Activated gamma-delta T cell treated with Interleukin-2 at 50 U/mL for 16 hours (primary cell): Measurements from ENCODE around the gene ZNF750.

Source experiments
- DNase-seq: peaks from one replicate; pipeline ENCODE4 v3.0.0-alpha.2; 2020

The ZNF750 gene

DNA sequence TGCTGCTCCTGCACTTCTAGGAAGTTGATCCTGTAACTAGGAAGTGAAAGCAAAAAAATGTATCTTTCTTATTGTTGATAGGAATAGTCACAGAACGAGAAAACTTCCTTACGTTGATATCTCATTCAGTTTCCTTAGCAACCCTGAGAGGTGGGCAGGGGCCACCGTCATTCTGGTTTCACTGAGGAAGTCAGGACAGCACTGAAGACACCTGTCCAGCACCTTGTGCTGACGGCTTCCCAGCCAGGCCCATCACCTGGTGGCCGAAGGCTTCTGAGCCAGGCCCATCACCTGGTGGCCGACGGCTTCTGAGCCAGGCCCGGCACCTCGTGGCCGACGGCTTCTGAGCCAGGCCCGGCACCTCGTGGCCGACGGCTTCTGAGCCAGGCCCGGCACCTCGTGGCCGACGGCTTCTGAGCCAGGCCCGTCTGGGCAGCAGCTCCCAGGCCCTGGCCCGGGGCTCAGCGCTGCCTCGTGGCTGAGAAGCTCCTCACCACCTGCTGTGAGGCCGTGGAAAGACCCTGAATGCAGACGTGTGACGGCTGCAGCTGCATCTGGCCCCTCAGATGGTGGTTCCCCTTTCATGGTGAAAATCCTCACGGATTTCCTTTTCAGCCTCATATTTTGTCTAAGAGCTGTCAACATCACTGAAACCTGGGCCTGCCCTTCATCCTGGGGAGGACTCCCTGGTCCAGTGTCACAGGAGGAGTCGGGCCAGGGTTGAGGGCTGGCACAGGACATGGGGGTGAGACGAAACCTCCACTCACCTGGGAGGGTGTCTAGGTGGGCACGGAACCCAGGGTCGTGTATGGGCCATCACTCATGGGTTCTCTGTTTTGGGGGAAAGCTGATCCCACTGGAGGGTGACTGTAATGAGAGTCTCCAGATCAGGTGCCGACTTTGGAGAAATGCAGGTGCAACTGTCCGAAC, 33.0 kb upstream of the ZNF750 start:
- no peak for DNase-seq

DNA sequence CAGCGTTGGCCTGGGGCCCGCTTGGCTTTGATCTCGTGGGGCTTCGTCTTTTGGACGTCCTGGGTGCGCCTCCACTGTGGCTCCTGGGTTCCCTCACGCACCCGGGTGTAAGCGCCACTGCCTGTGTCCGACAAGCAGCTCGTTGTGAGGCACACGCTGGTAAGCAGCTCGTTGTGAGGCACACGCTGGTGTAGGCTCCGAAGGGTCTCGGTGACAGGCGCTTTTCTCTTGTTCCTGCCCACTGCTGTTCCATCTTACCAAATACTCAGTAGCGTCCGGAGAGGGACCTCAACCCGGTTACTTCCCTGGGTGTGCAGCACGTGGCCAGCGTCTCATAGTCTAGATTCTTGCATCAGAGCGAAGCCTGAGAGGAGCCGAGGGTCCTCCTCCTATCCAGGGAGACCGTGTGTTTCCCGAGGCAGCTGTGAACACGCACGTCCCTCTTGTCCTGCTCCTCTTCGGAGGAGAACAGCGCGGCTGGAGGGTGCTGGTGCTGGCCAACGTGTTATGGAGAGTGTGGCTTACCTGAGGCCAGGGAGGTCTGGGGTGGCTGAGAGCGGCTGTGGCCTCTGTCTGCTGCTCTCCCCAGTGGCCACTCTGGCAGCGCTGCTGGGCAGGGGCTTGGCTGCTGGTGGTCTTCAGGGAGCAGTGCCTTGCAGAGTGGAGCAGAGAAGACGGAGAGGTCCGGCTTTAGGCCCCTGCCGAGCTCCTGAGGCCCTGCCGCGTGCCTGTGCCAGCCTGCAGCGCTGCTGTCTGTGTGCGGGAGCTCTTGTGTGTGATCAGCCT, 32.1 kb upstream of the ZNF750 start:
- DNase-seq, result no peak

DNA sequence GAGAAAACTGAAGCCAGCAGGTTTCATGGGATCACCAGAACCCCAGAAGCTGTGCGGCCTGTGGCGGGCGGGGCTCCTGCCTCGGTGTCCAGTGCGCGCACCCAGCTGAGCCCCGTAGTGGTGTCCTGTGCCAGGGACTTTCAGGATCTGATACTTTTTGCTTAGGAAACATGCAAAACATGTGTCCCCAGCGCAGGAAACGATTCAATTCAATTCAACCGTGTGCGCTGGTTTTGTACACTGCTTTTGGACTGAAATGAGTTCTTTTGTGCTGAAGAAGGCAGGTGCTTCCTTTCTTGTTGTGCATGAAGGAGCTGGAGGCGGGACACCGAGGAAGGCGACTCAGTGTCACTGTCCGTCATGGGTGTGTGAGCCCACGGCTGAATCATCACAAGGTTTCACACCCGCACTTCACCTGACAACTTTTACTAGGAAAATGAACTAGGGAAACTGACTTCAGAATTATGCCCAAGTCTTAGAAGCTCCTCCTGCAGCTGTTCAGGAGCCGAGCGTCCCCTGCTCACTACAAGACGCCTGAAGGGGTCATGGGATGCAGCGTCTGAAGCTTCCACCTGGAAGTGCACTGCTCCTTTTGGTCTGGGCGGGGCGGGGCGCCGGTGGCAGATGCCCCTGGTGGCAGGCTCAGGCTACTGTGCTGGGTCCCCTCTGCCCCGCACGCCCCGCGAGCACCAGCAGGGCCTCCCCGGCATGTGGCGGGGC, 31.4 kb upstream of the ZNF750 start:
- DNase-seq, result no peak

DNA sequence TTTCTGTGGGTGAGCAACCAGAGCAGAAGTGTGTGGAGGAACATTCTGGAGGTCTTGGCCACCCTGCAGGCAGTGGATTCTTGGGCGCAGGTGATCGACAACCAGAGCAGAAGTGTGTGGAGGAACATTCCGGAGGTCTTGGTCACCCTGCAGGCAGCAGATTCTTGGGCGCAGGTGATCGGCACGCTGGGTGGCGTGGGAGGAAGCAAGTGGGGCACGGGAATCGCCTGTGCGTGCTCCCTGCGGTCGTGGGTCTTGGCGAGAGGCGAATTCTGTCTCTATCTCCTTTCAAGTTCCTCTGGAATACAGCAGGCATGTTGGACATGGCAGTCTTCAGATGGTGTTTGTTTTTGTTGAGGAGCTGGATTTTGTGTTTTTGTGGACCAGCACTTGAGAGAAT, 30.7 kb upstream of the ZNF750 start:
- DNase-seq, result no peak

DNA sequence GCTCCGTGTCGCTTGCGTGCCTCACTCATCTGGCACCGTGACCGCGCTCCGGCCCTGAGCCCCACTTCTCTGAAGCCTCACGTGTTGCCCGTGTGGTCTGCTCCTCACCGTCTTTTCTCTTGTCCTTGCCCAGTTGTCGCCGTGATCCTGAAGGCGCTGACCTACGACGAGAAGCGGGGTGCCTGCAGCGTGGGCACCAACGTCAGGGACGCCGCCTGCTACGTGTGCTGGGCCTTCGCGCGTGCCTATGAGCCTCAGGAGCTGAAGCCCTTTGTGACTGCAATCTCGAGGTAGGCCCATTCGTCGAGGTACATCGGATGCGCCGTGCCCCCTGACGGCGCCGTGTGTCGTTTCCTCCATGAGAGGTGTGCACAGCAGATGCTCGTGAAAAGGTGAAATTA, 30.3 kb upstream of the ZNF750 start:
- no peak for DNase-seq

DNA sequence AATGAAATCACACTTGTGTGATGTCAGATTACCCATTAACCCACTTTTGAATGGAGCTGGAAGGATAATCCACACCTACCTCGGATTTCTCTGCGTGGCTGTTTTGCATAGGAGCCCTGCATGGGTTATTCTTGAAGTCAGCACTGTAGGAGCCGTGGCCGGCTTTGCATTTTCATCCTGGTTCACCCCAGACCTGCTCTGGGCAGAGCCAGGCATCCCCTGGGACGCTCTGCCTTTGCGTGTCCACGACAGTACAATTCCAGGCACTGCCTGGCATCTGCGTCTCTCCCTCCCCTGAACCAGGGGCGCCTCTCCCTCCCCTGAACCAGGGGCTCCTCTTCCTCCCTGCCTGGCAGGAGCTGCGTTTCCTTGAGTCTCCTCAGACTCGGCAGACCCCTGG, 29.7 kb upstream of the ZNF750 start:
- no peak for DNase-seq

DNA sequence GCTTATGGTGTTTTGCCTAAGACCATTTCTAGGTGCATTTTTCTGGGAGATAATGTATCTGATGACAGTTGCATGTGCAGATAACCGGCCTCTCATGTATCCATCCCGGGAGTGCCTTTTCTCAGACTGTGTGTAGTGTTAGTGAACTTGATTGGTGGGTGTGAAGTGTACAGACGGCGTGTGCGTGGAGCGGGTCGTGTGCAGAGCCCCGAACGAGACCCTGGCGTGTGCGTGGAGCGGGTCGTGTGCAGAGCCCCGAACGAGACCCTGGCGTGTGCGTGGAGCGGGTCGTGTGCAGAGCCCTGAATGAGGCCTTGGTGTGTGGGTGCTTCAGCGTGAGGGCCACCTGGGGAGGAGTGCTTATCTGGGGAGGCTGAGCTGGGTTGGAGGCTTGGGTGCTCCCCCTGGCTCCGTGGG, 28.9 kb upstream of the ZNF750 start:
- no peak for DNase-seq

DNA sequence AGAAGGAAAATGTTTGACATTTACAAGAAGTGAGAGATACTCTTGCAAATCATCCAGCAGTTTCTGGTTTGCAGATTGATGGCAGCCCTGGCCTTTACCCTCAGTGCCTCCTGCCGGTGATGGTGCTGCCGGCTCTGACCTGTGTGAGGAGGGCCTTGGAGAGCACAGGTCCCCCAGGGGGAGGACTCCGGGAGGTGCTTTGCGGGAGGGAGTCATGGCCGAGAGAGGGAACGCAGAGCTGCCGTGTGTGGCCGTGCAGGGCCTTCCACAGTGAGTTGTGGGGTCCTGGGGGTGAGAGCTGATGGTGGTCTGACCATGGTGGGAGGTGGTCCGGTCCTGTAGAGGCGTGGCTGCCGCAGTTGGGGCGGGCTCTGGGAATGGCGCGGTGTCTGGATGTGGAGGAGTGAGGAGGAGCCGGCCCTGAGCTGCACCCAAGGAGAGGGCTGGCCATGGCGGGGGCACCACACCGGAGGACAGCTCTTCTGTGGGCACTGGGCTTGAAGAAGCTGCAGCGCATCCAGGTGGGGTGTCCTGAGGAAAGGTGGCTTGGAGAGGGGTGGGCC, 28.0 kb upstream of the ZNF750 start:
- no peak for DNase-seq

DNA sequence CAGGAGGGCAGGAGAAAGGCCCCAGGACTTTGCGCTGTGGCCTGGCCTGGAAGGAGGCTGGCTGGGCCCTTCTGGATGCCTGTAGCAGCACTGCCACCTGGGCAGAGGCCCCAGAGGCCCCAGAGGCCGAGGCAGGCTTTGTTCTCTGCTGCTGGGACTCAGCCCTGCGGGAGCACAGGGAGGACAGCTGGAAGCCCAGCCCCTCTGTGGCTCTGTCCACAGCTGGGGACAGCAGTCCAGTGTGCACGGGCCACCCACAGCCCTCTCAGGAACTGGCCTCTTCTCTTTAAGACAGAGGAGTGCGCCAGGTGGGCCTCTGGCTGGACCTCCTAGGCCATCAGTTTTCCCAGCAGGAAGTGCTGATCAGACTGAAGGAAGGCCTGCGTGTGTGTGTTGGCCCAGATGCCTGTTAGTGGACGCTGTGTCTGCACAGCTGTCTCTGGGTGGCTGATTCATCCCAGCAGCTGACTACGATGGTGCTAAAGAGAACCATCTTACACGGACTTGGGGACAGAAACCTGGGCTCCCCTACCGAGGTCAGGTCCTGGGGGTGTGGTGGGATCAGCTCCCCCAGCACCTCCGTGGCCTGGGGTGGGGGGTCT, 26.9 kb upstream of the ZNF750 start:
- no peak for DNase-seq

DNA sequence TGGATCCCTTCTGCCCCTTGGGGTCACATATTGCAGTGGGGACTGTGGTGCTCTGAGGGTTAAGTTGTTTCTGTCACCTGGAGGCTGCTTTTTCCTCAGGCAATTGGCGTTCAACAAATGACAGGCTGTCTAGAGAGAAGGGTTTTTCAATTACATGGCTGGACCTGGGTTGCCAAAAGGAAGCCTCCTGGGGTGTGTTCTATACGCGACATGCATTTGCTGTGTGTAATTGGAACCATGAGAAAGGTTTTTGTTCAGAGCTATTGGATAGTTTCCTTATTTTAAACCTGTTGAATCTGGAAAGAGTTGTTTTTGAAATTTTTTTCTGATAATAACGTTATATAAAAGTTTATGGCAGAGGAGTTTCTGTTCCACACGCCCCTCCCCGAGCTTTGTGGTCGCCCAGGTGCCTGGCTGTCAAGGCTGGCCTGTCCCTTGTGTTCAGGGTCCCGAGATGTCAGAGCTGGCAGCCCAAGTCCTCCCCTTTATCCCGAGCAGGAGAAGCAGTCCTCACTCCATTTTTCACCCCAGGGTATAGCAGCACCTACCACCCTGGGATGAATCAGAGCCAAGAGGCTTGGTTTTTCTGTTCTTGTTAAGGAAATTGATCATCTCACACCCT, 26.1 kb upstream of the ZNF750 start:
- no peak for DNase-seq

DNA sequence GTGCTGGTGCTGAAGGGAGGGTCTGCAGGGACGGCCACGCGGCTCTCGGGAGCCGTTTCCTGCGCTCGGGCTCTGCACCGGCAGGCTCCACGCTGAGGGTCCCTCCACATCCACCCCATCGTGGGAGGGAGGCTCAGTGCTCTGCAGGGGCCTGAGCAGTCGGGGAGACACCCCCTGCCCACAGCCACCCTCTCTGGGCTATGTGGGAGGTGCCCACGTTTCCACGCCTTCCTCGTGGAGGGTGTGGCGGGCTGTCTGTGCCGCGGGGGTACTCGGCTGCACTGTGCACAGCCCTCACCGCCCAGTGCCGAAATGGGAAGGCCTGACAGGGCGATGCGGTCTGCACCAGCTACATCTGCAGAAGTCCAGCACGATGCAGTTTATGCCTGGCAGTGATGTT, 25.5 kb upstream of the ZNF750 start:
- no peak for DNase-seq

DNA sequence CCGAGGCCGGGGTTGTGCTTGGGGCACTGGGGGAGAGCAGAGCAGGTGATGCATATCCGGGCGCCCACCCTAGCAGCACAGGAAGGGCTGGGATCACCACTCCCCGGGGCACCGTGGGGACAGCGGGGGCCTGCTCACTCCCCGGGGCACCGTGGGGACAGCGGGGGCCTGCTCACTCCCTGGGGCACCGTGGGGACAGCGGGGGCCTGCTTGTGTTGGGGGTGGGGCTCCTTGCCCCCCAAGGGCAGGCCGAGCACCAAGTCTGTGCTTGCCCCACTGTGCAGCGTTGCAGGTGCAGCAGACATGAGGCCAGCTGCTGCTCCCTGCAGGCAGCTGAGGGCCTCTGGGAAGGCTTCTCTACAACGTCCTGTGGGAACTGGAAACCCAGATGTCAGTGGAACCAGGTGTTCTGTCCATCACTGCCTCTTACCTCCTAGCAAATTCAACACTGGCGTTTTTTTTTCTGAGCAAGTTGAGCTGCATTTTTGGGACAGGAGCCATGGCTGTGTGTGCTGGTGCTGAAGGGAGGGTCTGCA, 25.0 kb upstream of the ZNF750 start:
- peak; percentile 29 for DNase-seq

DNA sequence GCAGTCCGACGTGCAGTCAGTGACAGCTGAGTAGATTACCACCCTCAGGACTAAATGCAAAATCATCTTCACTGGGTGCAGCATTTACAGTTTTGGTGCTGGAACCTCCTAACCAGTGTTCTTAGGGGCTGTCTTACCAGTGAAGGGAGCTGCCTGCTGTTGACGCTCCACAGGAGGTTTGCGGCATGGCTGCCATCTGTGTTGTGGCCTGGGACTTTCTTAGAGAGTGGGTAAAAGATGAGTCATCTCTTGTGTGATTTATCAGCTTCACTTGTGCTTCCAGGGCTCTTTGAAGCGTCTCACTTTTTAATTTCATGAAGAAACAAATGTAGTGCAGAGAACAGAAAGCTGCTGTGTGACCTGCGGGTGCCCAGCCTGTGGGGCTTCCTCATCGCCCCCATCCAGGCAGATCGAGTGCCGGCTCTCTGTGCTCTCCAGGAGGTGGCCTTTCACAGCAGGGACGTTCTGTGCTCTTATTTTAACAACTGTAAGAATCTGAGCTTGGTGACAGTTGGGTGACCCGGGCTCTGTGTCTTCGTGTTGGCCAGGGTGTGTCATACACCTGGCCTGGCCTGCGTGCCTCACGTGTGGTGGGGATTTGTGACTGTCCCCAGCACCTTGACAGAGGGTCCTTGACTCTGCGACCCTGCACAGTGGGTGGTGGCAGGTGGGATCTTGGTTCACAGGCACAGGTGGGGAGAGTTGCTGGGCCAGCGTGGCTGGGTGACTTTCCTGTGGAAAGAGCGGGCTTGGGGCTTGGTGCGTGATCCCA, 24.3 kb upstream of the ZNF750 start:
- peak; percentile 86 for DNase-seq

DNA sequence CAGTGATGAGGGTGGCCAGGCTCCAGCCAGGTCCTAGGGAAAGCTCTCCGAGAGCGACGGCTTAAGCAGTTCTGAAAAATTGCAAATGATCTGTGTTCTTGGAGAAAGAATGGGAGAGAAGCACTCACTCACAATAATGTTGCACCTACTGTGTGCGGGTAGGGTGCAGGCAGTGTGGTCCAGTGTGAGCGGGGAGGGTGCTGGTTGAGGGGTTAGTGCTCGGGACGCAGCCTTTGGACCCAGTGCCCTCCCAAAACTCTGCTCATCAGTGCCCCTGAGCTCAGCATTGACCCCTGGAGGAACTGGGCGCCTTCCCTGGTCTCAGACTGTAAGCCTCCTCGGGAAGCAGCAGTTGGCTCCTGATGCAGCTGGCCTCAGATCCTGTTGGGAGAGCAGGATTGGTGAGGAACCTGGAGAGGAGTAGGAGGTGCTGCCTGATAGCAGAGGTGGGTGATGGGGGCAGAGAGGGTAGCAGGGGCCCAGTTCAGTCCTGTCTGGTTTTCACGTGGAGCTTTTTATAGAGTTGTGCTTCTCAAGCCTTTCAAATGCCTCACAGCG, 23.6 kb upstream of the ZNF750 start:
- DNase-seq, result no peak

DNA sequence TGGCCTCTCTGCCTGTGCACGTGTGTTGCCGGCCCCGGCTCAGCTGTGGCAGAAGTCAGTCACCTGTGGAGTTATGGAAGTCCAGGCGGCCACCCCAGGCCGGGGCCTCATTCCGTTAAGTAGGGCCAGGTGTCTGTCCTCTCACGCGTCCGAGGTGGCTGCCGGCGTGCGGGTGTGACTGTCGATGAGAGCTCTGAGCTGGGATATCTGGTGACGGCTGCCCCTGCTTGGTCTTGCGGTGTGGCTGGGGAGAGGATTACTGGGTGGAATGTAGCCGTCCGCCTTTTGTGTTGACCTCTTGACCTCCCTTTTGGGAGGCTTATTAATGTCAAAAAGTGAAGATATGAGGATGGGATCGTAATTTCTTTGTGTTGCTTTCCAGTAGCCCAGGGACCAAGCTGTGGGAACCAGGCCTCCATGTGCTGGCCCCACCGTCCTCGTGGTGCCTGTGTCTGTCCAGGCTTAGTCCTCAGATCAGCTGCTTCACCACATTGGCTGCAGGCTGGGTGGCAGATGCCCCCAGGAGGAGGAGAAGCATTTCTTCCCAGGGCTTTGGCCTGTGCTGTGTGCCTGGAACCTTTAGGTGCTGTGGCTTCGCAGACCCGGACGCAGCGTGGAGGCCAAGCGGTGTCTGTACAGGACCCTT, 23.0 kb upstream of the ZNF750 start:
- DNase-seq, result no peak

DNA sequence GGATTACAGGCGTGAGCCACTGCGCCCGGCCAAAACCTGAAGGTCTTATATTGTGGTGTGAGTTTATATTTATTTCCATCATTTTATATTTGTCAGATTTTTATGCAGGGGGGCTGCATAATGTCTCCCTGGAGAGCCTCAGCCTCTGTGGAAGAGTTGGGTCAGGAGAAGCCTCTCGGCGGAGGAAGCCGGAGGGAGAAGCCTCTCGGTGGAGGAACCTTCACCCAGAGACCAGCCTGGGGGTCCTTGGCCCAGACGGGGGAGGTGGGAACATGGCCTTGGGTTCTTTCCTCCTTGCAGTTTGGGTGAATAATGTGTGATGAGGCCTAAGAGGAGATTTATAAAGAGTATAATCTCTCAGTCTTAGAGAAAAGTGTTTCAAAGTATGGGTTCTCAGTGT, 22.4 kb upstream of the ZNF750 start:
- no peak for DNase-seq

DNA sequence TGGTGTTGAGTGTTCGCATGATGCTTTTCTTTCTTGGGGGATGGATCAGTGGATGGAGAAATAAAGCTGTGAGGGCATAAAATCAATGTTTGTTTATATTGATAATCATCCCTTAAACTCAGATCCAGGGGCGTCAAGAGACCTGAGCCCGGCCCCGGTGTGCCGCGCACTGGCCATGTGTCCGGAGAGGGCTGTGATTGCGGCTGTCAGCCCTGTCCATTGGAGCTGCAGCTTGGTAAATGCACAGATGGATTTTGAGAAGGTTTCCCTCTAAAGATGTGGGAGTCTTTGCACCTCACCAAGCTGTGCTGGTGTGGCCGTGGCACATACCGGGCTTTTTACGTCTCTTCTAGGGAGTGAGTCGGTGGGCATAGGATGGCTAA, 21.6 kb upstream of the ZNF750 start:
- no peak for DNase-seq

DNA sequence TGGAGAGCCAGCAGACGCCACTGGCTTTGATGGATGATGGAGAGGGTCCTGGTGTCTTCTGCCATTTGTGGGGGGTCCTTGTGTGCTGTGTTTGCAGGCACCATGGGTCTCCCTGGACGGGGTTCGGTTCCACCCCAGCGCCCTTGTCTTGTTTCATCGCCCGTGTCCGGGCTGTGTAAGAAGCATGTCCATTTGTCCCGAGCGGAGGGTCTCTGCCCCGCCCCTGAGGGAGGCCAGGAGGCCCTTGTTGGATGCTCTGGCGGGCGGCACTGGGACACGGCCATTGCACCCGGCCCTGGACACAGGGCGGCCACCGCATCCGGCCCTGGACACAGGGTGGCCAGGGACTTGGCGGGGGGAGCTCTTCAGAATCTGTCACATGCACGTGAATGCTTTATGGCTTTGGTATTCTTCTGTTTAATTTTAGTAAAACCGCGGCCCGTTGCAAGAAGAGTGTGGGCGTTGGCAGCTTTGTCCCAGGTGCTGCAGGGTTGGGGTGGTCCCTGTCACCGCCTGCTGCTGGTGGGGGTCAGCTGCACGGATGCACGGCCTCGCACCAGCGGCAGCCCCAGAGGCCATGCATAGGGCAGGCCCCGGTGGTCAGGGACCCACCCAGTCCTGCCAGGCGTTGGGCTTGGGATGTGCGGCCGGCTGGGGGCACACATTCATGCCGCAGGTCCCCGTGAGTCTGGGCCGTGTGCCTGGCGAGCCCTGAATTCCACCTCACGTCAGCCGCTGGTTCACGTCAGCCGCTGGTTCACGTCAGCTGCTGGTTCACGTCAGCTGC, 21.0 kb upstream of the ZNF750 start:
- DNase-seq, result no peak
